ENCODE data around the gene SPC24. TPM values are rescaled to one million over a fixed set of nuclear protein-coding genes. Genes with fewer than 3 reads are reported as not detected.

SPC24 gene
- polyA plus RNA-seq (2012; ENCODE audit: insufficient read length, low read depth): 17.9 TPM

- TF ChIP-seq TAF1 (IDR thresholded peaks at IDR 0.05; ENCODE audit: borderline replicate concordance, insufficient read depth, low read length) (peak; percentile 97), SIN3A (IDR thresholded peaks at IDR 0.05; ENCODE audit: borderline replicate concordance, insufficient read depth, low read length) (peak; percentile 79; the same call in 1 of the 2 replicates), POLR2AphosphoS5 (IDR thresholded peaks at IDR 0.05; ENCODE audit: low read depth, low read length) (peak; percentile 92), FOXP2 (optimal IDR thresholded peaks at IDR 0.05; ENCODE audit: borderline replicate concordance, extremely low read depth, extremely low read length, insufficient read depth) (peak; percentile 33)
- TF ChIP-seq, protein P1, sequence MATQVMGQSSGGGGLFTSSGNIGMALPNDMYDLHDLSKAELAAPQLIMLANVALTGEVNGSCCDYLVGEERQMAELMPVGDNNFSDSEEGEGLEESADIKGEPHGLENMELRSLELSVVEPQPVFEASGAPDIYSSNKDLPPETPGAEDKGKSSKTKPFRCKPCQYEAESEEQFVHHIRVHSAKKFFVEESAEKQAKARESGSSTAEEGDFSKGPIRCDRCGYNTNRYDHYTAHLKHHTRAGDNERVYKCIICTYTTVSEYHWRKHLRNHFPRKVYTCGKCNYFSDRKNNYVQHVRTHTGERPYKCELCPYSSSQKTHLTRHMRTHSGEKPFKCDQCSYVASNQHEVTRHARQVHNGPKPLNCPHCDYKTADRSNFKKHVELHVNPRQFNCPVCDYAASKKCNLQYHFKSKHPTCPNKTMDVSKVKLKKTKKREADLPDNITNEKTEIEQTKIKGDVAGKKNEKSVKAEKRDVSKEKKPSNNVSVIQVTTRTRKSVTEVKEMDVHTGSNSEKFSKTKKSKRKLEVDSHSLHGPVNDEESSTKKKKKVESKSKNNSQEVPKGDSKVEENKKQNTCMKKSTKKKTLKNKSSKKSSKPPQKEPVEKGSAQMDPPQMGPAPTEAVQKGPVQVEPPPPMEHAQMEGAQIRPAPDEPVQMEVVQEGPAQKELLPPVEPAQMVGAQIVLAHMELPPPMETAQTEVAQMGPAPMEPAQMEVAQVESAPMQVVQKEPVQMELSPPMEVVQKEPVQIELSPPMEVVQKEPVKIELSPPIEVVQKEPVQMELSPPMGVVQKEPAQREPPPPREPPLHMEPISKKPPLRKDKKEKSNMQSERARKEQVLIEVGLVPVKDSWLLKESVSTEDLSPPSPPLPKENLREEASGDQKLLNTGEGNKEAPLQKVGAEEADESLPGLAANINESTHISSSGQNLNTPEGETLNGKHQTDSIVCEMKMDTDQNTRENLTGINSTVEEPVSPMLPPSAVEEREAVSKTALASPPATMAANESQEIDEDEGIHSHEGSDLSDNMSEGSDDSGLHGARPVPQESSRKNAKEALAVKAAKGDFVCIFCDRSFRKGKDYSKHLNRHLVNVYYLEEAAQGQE (IDR thresholded peaks at IDR 0.05; ENCODE audit: insufficient read depth in 1 of 2, low read depth in 2 of 2, low read length in 2 of 2): peak in 1 of 2 experiments; percentile 65; a peak in 2 of 4 replicates
Observed at GRCh38 chr19:11155373-11156120, at the start of gene SPC24. Gene SPC24, minus strand, starts transcription at chr19:11155782. Its CDS starts 6 bp downstream, at chr19:11155776.

GRCh38 chr19:11204943-11205349 is 49.4 kb upstream of the SPC24 start:
- TF ChIP-seq, protein P1 (IDR thresholded peaks at IDR 0.05; ENCODE audit: insufficient read depth in 1 of 2, low read depth in 2 of 2, low read length in 2 of 2): no peak
- TF ChIP-seq POLR2AphosphoS5 (IDR thresholded peaks at IDR 0.05; ENCODE audit: low read depth, low read length) (no peak), FOXP2 (optimal IDR thresholded peaks at IDR 0.05; ENCODE audit: borderline replicate concordance, extremely low read depth, extremely low read length, insufficient read depth) (no peak)

DNA sequence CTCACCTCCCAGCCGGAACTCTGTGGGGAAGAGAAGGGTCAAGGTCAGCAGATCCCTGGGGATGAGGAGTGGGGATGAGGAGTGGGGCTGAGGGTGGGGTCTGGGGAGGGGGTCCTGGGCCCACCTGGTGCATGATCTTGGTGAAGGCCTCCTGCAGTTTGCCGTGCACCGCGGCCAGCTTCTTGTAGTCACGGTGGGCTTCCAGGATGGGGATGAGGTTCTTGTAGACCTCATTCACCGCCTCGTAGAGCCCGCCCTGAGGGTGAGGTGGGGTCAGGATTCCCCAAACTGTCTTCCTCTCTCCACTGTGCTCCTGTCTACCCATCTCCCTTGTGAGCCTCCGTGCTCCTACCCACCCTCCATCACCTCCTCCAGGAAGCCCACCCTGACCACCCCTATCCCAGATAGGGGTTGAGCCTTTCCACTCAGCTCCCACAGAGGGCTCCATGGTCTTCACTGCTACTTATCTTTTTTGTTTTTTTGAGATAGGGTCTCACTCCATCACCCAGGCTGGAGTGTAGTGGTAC is 48.6 kb upstream of the SPC24 start:
- no peak for TF ChIP-seq FOXP2 (optimal IDR thresholded peaks at IDR 0.05; ENCODE audit: borderline replicate concordance, extremely low read depth, extremely low read length, insufficient read depth)
- TF ChIP-seq POLR2AphosphoS5 (IDR thresholded peaks at IDR 0.05; ENCODE audit: low read depth, low read length): no peak
- no peak for TF ChIP-seq TAF1 (IDR thresholded peaks at IDR 0.05; ENCODE audit: borderline replicate concordance, insufficient read depth, low read length)
- TF ChIP-seq SIN3A (IDR thresholded peaks at IDR 0.05; ENCODE audit: borderline replicate concordance, insufficient read depth, low read length): no peak
- TF ChIP-seq, protein P1 (IDR thresholded peaks at IDR 0.05; ENCODE audit: insufficient read depth in 1 of 2, low read depth in 2 of 2, low read length in 2 of 2): no peak

GRCh38 chr19:11203194-11204075 is 47.9 kb upstream of the SPC24 start:
- peak; percentile 72 for TF ChIP-seq FOXP2 (optimal IDR thresholded peaks at IDR 0.05; ENCODE audit: borderline replicate concordance, extremely low read depth, extremely low read length, insufficient read depth)
- TF ChIP-seq, protein P1 (IDR thresholded peaks at IDR 0.05; ENCODE audit: insufficient read depth in 1 of 2, low read depth in 2 of 2, low read length in 2 of 2): no peak
